Esophagus muscularis mucosa (tissue), 4 donors: ENCODE data around the gene CTU2. TPM values are rescaled to one million over a fixed set of nuclear protein-coding genes. Genes with fewer than 3 reads are reported as not detected.
A peak's percentile ranks its signal among the peaks of the same experiment; 100 is the strongest.

ENCODE experiments used
- DNase-seq: peaks from one replicate; pipeline ENCODE4 v3.0.0-alpha.2; 2017; ENCODE audit errors: extremely low spot score
- H3K27ac ChIP-seq, 4 donors: fragments of 200-600 bp; sonication (generic); replicated peaks in 1 of 4; 1 replicate in 3 of 4; 2 replicates in 1 of 4; pipeline ENCODE4 v1.5.1; 2016 to 2019; ENCODE audit warnings: mild to moderate bottlenecking in 1 of 4
- H3K27me3 ChIP-seq, 4 donors: fragments of 200-600 bp; sonication (generic); one replicate each; pipeline versions ENCODE4 v1.5.1 to v1.6.0; 2016 to 2019
- H3K36me3 ChIP-seq, 4 donors: fragments of 200-600 bp; sonication (generic); one replicate each; pipeline ENCODE4 v1.5.1; 2016 to 2019
- H3K4me1 ChIP-seq, 4 donors: fragments of 200-600 bp; sonication (generic); one replicate each; pipeline ENCODE4 v1.5.1; 2016 to 2019
- H3K4me3 ChIP-seq, 4 donors: fragments of 200-600 bp; sonication (generic); 1 replicate in 2 of 4; 2 replicates in 2 of 4; pipeline ENCODE4 v1.5.1; 2016 to 2019; ENCODE audit warnings: mild to moderate bottlenecking in 4 of 4, moderate library complexity in 1 of 4
- H3K9me3 ChIP-seq, 4 donors: fragments of 200-600 bp; sonication (generic); 1 replicate in 3 of 4; 2 replicates in 1 of 4; pipeline ENCODE4 v1.5.1; 2016 to 2019
- EP300 ChIP-seq: sonication (generic); formaldehyde crosslinking; IDR thresholded peaks from one replicate; pipeline ENCODE4 v1.6.1; 2017; ENCODE audit warnings: antibody characterized with exemption
- POLR2A ChIP-seq: fragments of 450-650 bp; IDR thresholded peaks from one replicate; pipeline ENCODE4 v1.6.1; 2017; ENCODE audit warnings: antibody characterized with exemption, moderate library complexity, mild to moderate bottlenecking, low read depth
- POLR2AphosphoS5 ChIP-seq, 2 donors: sonication (generic); formaldehyde crosslinking; IDR thresholded peaks; one replicate each; pipeline ENCODE4 v1.6.1; 2017; ENCODE audit warnings: antibody characterized with exemption in 2 of 2
- WGBS: methylation state at CpG from one replicate; pipeline ENCODE4 v1.1.5; 2018; 5-methylcytosine and 5-hydroxymethylcytosine counted together
- intact Hi-C: fragments of 100-400 bp; cut with DNase I; formaldehyde crosslinking; loops from one replicate; pipeline ENCODE4 v1.15.1; 2023
- total RNA-seq, 4 donors: library from RNA; depleted of rRNA; stranded (reverse); fragments of >200 nt; gene quantifications; one replicate each; pipeline versions ENCODE4 v1.1.0 to v1.2.1, GENCODE V29; 2016
- TF ChIP-seq, protein P1 (sequence below), 3 experiments: fragments of 200-600 bp in 2 of 3; fragments of 450-650 bp in 1 of 3; sonication (generic) in 2 of 3; IDR thresholded peaks; one replicate each; pipeline ENCODE4 v1.5.1; 2017 to 2019; ENCODE audit warnings: antibody characterized with exemption in 3 of 3, mild to moderate bottlenecking in 2 of 3, moderate library complexity in 1 of 3

CTU2 gene
- total RNA-seq, 4 donors from 2014 or later: 8.9 to 14.7 (median 10.3) TPM

DNA sequence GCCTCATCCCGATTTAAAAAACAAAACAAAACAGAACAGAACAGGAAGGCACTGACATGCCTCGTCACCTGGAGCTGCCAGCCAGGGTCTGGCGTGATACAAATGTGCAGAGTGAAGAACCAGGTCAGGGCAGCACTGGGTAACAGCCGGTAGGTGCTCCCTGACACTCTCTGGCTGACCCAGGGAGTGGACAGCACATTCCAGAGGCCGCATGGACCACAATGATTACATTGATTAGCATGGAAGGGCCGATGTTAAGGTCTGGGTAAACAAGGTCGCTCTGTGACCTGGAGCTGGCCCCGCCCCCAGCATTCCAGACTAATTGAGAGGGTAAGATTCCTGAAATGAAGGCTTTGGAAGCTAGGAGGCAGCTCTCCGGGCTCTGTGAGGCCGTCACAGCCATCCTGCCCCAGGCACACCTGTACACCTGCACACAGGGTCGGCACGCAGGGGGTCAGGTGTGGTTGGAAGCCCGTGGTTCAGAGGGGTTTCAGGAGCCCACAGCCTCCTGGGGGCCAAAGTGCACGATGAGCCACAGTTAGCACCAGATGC, 57.3 kb downstream of the CTU2 start:
- H3K4me1 ChIP-seq: peaks cover 55 to 100% (median 99%) of the 10 kb centered on the region in 4 donors
- H3K27me3 ChIP-seq: no peaks in the 10 kb centered on the region
- 67% methylated on average over 13 of the region's 14 CpGs for WGBS
- no peak overlapping the region for H3K4me3 ChIP-seq
- no peak for DNase-seq
- peaks cover 0 to 11% (median 2%) of the 10 kb centered on the region in 4 donors for H3K36me3 ChIP-seq
- no peak for TF ChIP-seq POLR2A
- TF ChIP-seq, protein P1, sequence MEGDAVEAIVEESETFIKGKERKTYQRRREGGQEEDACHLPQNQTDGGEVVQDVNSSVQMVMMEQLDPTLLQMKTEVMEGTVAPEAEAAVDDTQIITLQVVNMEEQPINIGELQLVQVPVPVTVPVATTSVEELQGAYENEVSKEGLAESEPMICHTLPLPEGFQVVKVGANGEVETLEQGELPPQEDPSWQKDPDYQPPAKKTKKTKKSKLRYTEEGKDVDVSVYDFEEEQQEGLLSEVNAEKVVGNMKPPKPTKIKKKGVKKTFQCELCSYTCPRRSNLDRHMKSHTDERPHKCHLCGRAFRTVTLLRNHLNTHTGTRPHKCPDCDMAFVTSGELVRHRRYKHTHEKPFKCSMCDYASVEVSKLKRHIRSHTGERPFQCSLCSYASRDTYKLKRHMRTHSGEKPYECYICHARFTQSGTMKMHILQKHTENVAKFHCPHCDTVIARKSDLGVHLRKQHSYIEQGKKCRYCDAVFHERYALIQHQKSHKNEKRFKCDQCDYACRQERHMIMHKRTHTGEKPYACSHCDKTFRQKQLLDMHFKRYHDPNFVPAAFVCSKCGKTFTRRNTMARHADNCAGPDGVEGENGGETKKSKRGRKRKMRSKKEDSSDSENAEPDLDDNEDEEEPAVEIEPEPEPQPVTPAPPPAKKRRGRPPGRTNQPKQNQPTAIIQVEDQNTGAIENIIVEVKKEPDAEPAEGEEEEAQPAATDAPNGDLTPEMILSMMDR (IDR thresholded peaks at IDR 0.05): no peak
- TF ChIP-seq EP300: no peak
- no peak for TF ChIP-seq POLR2AphosphoS5 (IDR thresholded peaks at IDR 0.05)
- intact Hi-C loops: no loop called here
- no peaks in the 10 kb centered on the region for H3K9me3 ChIP-seq
- H3K27ac ChIP-seq: peak overlapping the region; percentile 91 to 94 (median 92)

DNA sequence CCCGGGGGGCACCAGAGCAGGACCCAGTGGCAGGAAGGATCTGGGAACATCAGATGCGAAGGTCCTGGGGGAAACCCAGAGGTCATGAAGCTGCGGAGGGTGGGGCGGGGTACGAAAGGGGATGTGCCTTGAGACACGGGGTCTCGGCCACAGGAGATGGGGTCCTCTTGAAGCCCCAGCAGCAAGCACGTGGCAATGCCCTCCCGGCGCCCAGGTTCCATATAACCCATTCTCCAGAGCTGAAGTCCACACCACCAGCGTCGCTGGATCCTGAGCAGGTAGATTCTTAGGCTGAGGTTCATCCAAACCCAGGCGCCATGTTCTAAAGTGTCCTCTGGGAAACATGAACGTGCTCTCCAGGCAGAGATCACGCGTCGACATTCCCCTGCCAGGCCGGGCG, 57.8 kb downstream of the CTU2 start:
- peaks cover 0 to 11% (median 2%) of the 10 kb centered on the region in 4 donors for H3K36me3 ChIP-seq
- H3K27ac ChIP-seq: peak overlapping the region; percentile 91 to 94 (median 92)
- no peak overlapping the region for H3K4me3 ChIP-seq
- H3K9me3 ChIP-seq: no peaks in the 10 kb centered on the region
- no peak for DNase-seq
- H3K4me1 ChIP-seq: peaks cover 60 to 100% (median 99%) of the 10 kb centered on the region in 4 donors
- intact Hi-C loops: no loop called here
- 91% methylated on average over 16 of the region's 19 CpGs for WGBS
- TF ChIP-seq, protein P1 (IDR thresholded peaks at IDR 0.05): no peak
- H3K27me3 ChIP-seq: no peaks in the 10 kb centered on the region

DNA sequence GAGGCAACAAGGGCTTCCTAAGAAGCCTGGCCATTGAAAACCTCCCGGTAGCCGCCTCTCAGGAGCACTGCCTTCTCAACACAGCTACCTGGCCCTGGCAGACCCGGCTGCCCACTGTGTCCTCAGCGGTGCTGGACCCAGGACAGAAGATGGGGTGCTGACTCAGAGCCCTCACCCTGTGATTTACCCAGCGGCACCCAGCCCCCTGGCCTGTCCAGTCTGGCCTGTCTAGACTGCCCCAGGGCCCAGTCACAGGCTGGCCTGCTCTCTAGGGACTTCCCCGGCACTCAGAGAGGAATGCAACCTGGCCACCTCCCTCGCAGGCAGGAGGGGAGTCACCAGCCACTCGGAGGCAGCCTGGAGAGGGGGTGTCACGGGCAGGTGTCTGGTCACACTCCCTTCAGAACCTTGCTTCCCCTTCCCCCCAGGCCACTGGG, 58.6 kb downstream of the CTU2 start:
- Histone ChIP-seq H3K36me3 (peaks cover 0 to 11% (median 2%) of the 10 kb centered on the region in 4 donors), H3K27me3 (no peaks in the 10 kb centered on the region), H3K4me1 (peaks cover 61 to 100% (median 99%) of the 10 kb centered on the region in 4 donors), H3K4me3 (no peak overlapping the region), H3K27ac (peak overlapping the region; percentile 34 to 92 (median 73)), H3K9me3 (no peaks in the 10 kb centered on the region)
- intact Hi-C loops: no loop called here
- no peak for DNase-seq
- WGBS: 73% methylated on average over 7 of the region's 9 CpGs
- TF ChIP-seq EP300: no peak
- TF ChIP-seq, protein P1 (IDR thresholded peaks at IDR 0.05): no peak
- TF ChIP-seq POLR2A: no peak
- TF ChIP-seq POLR2AphosphoS5 (IDR thresholded peaks at IDR 0.05): no peak

Other genes with a start within 250 kb of the CTU2 start
- gene ZC3H18, start 136.1 kb upstream of the CTU2 start, total RNA-seq: 10 to 100 TPM; 15.9 to 29.1 (median 26.6) TPM
- gene IL17C, start 67.9 kb upstream of the CTU2 start, total RNA-seq: not detected
- gene CYBA, start 55.5 kb upstream of the CTU2 start, total RNA-seq: 100 to 1,000 TPM in 2 of 4 donors, 10 to 100 TPM in 2; 46.5 to 156 (median 99.2) TPM
- 10 to 100 TPM; 27.0 to 32.4 (median 29.3) TPM for gene MVD, start 43.4 kb upstream of the CTU2 start, total RNA-seq
- gene SNAI3, start 20.0 kb upstream of the CTU2 start, total RNA-seq: under 1 TPM; 0.26 to 0.83 (median 0.59) TPM
- gene RNF166, start 95 bp upstream of the CTU2 start, total RNA-seq: 10 to 100 TPM; 23.3 to 33.5 (median 27.5) TPM
- gene PIEZO1, start 78.7 kb downstream of the CTU2 start, total RNA-seq: 100 to 1,000 TPM; 140 to 298 (median 182) TPM
- gene CDT1, start 97.3 kb downstream of the CTU2 start, total RNA-seq: 1 to 10 TPM in 1 of 4 donors, under 1 TPM in 2, not detected in 1; 0.17 to 1.4 (median 0.34) TPM
- 100 to 1,000 TPM in 2 of 4 donors, 10 to 100 TPM in 2; 60.6 to 141 (median 98.6) TPM for gene APRT, start 105.4 kb downstream of the CTU2 start, total RNA-seq
- 10 to 100 TPM in 3 of 4 donors, 1 to 10 TPM in 1; 9.5 to 19.1 (median 11.0) TPM for gene GALNS, start 150.4 kb downstream of the CTU2 start, total RNA-seq
- gene TRAPPC2L, start 150.6 kb downstream of the CTU2 start, total RNA-seq: 10 to 100 TPM; 22.9 to 35.8 (median 29.6) TPM
- not detected for gene PABPN1L, start 160.2 kb downstream of the CTU2 start, total RNA-seq